Heart right ventricle (tissue), 16 donors: ENCODE measurements around the gene ATP2B1. TPM values are rescaled to one million over a fixed set of nuclear protein-coding genes. Genes with fewer than 3 reads are reported as not detected.

Source experiments
- ATAC-seq, 8 donors: fragments of 200-7000 bp; cut with Tn5 transposase; one replicate each; pipeline ENCODE4 v1.9.1; 2020; ENCODE audit warnings: mild to moderate bottlenecking in 8 of 8, moderate library complexity in 8 of 8, moderate number of reproducible peaks in 1 of 8
- DNase-seq, 2 donors: peaks; one replicate each; pipeline ENCODE4 v3.0.0-alpha.2; 2020
- H3K27ac ChIP-seq, 10 donors: fragments of 200-600 bp; sonication (generic) in 2 of 10; one replicate each; pipeline versions ENCODE4 v1.5.0 to v1.8.0; 2020 to 2022; ENCODE audit warnings: mild to moderate bottlenecking in 3 of 10
- H3K27me3 ChIP-seq, 7 donors: fragments of 200-600 bp; one replicate each; pipeline ENCODE4 v1.8.0; 2021 to 2022; ENCODE audit warnings: mild to moderate bottlenecking in 2 of 7
- H3K36me3 ChIP-seq, 9 donors: fragments of 200-600 bp; sonication (generic) in 1 of 9; one replicate each; pipeline versions ENCODE4 v1.5.0 to v1.8.0; 2020 to 2022; ENCODE audit warnings: mild to moderate bottlenecking in 2 of 9
- H3K4me1 ChIP-seq, 9 donors: fragments of 200-600 bp; sonication (generic) in 1 of 9; one replicate each; pipeline versions ENCODE4 v1.5.0 to v1.8.0; 2020 to 2022; ENCODE audit warnings: mild to moderate bottlenecking in 4 of 9
- H3K4me3 ChIP-seq, 10 donors: fragments of 200-600 bp; sonication (generic) in 2 of 10; one replicate each; pipeline versions ENCODE4 v1.5.0 to v1.8.0; 2020 to 2022; ENCODE audit warnings: mild to moderate bottlenecking in 7 of 10, moderate library complexity in 2 of 10
- H3K9me3 ChIP-seq, 11 donors: fragments of 200-600 bp in 10 of 11; sonication (generic) in 2 of 11; one replicate each; pipeline versions ENCODE4 v1.5.0 to v1.8.0; 2013 to 2022; ENCODE audit warnings: mild to moderate bottlenecking in 2 of 11, control low read depth in 1 of 11, moderate library complexity in 1 of 11
- CTCF ChIP-seq, 9 donors: fragments of 200-600 bp; sonication (generic) in 2 of 9; IDR thresholded peaks; one replicate each; pipeline versions ENCODE4 v1.5.0 to v1.8.0; 2021 to 2022; ENCODE audit warnings: antibody characterized with exemption in 9 of 9, mild to moderate bottlenecking in 5 of 9, moderate library complexity in 1 of 9
- WGBS, 2 donors: extraction: QIAGEN DNeasy Blood & Tissue Kit; methylation state at CpG; one replicate each; pipeline ENCODE4 v1.1.7; 2013; ENCODE audit warnings: inconsistent platforms in 1 of 2; 5-methylcytosine and 5-hydroxymethylcytosine counted together
- intact Hi-C, 10 donors: fragments of 100-400 bp; cut with DNase I; formaldehyde crosslinking; loops; one replicate each; pipeline versions ENCODE4 v1.11.1 to v1.14.2; 2022
- polyA plus RNA-seq, 2 donors: library from polyadenylated mRNA; stranded (reverse); fragments of 200-250 nt; gene quantifications; one replicate each; pipeline ENCODE4 v1.2.3, GENCODE V29; 2013
- total RNA-seq, 10 donors: library from RNA; stranded (reverse); fragmentation: NEBNext Ultra II Directional in 3 of 10; extraction: Animal tissue kit (Norgen Biotek cat#: 25700) in 3 of 10; gene quantifications; one replicate each; pipeline versions ENCODE4 v1.2.1 to v1.2.4, GENCODE V29; 2021 to 2023
- donor health status: Arrhythmogenic right ventricular cardiomyopathy.
- donor health status: ischemic (EF 13 %, LVEDD 7.1; RV severe dilation, severe dysfunction).
- donor health status: healthy with polysubstance abuse.
- donor health status: DM: no; HTN: yes; CAD: no.
- donor health status: DM: no; HTN: no; CAD: no.
- donor health status: ischemic (EF 25% LVEDD 6.9; RV normal size, moderate dysfunction).
- donor health status: ischemic (EF 25% LVEDD 5.7; RV mildly dilated, moderate dysfunction).
- donor health status: healthy.
- donor health status: DM: yes; HTN: yes; CAD: no.
- donor health status: Ischemic cardiomyopathy.
- donor health status: ischemic (EF 35%, LVEDD 5.7; RV mildly dilated, moderate dysfunction).
- donor health status: nonischemic (EF 11% LVEDD 7.7; RV severe dilation, severe dysfunction).
- donor health status: DM: yes; HTN: yes; CAD: no.
- donor health status: PGD.
- donor health status: ischemic (EF 29% LVEDD 5.4; RV normal size, mild dysfunction).
- donor health status: nonischemic (EF 23%, LVEDD 6.1; RV moderate dilation, normal function).

Gene ATP2B1
- total and polyA plus RNA-seq, 12 donors = 5.9 to 20.5 (median 15.2) TPM

GRCh38 chr12:89729946-89730459 is 21.4 kb upstream of the ATP2B1 start:
- Histone ChIP-seq H3K4me3 (no peak overlapping the region), H3K27me3 (no peaks in the 10 kb centered on the region), H3K36me3 (no peaks in the 10 kb centered on the region), H3K4me1 (peaks cover 0 to 23% (median 0%) of the 10 kb centered on the region in 9 donors), H3K27ac (no peak overlapping the region), H3K9me3 (peaks cover 0 to 18% (median 5%) of the 10 kb centered on the region in 11 donors)
- ATAC-seq (no peak), DNase-seq (no peak)
- WGBS, 2 donors = 70 to 71% methylated on average over 4 of the region's 4 CpGs
- intact Hi-C loops = no loop called here
- TF ChIP-seq CTCF (IDR thresholded peaks at IDR 0.05) = no peak

- no peak overlapping the region for H3K4me3 ChIP-seq
- peaks cover 0 to 8% (median 0%) of the 10 kb centered on the region in 11 donors for H3K9me3 ChIP-seq
- ATAC-seq (no peak), DNase-seq (no peak)
- H3K36me3 ChIP-seq = no peaks in the 10 kb centered on the region
- no peak overlapping the region for H3K27ac ChIP-seq
- H3K4me1 ChIP-seq = no peaks in the 10 kb centered on the region
- intact Hi-C loops = no loop called here
- no peak for TF ChIP-seq CTCF (IDR thresholded peaks at IDR 0.05)
- H3K27me3 ChIP-seq = no peaks in the 10 kb centered on the region
Observed at GRCh38 chr12:89723276-89723675, 14.6 kb upstream of the ATP2B1 start.

GRCh38 chr12:89721291-89721987 is 12.8 kb upstream of the ATP2B1 start:
- WGBS, 2 donors = 75 to 85% methylated on average over 8 of the region's 8 CpGs
- H3K4me1 ChIP-seq = no peaks in the 10 kb centered on the region
- no peaks in the 10 kb centered on the region for H3K36me3 ChIP-seq
- DNase-seq (no peak), ATAC-seq (peak in 1 of 8 donors; percentile 44)
- H3K27ac ChIP-seq = peak overlapping the region in 2 of 10 donors; percentile 5 to 21
- intact Hi-C loops = no loop called here
- no peaks in the 10 kb centered on the region for H3K27me3 ChIP-seq
- TF ChIP-seq CTCF (IDR thresholded peaks at IDR 0.05) = no peak
- no peak overlapping the region for H3K4me3 ChIP-seq
- H3K9me3 ChIP-seq = peaks cover 0 to 7% (median 0%) of the 10 kb centered on the region in 11 donors

- H3K27ac ChIP-seq = no peak overlapping the region
- no peaks in the 10 kb centered on the region for H3K36me3 ChIP-seq
- H3K4me3 ChIP-seq = no peak overlapping the region
- intact Hi-C loops = loop anchor here in 2 of 10 donors (10.0 kb wide), 2 partner anchors 147 to 173 kb away; no protein-coding TSS in a partner anchor
- no peak for TF ChIP-seq CTCF (IDR thresholded peaks at IDR 0.05)
- DNase-seq = no peak
- H3K9me3 ChIP-seq = peaks cover 0 to 19% (median 0%) of the 10 kb centered on the region in 11 donors
- H3K27me3 ChIP-seq = no peaks in the 10 kb centered on the region
- H3K4me1 ChIP-seq = no peaks in the 10 kb centered on the region
- WGBS, 2 donors = 92 to 95% methylated on average over 2 of the region's 2 CpGs
- ATAC-seq = no peak
Observed at GRCh38 chr12:89717759-89718523, 9.3 kb upstream of the ATP2B1 start.
